ENCODE measurements around the gene CEP43.
A peak's percentile ranks its signal among the peaks of the same experiment; 100 is the strongest.

Gene CEP43

DNA sequence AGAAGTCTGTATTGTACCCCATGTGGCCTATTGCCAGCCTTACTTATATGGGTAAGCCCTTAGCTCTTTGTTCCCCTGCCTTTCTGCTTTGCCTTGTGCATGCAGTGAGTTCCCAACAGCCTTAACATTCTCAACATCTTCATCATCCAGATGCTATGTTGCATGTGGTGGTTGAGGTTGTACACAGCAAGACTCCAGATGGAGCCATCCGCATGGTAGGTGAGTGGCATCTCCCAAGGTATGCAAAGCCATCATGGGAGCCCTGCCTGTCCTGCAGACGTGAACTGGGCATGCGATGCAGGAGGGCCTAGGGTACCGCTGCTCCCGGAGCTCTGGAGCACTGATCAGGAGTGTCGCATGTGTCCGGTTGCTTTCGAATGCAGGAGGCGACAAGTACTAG lies 16.1 kb downstream of the CEP43 start:
- DNase-seq, result no peak

DNA sequence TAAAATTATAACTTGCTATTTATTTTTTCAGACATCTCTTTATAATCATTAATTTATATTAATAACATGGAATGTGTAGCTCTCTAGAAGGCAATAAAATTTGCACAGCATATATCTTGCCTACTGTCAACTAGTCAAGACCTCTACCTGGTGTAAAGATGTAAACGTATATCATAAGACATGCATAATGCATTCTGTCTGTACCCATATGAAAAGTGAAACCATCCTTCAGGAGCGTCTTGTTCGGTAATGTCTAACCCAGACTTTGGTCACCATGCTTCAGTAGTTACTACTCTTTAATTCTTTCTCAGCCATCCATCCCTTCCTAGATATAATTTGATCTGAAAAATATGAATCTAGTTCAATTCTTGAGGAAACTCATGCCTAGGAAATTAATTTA lies 21.0 kb downstream of the CEP43 start:
- DNase-seq, result no peak

DNA sequence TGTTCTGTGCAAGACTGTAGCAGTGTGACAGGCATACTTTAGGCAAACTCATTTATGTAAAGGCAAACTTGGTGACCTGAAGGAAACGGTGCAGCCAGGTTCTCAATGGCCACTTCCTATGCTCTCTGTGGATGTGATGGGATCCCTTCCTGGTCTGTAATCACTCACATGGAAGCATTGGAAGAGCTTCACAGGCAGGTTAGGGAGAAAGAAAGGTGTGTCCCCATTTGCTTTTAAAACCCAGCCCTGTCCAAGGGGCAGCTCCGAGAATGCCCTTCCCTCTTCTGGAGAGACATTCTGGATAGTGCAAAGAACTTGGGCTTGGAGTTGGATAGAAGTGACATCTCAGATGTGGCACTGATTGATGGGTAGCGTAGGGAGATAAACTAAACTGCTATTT lies 28.1 kb downstream of the CEP43 start:
- DNase-seq, result no peak

DNA sequence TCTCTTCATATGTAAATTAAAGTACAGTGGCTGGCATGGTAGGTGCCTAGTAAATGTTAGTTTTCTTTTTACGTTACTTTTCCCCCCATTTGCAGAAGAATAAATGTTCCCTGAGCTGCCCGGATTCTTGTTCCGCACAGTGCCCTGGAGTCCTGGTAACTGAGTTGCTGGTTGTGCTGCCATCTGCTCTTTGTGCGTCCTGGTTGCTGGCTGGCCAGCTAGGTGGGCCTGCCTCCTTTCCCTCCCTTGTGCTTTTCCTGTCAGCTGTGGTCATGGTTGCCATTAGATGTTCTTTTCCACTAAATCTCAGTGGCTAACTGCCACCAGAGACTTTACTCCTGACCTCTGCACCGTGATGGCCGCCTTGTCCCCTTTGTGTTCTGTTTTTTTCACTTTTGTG lies 28.6 kb downstream of the CEP43 start:
- DNase-seq, result no peak

DNA sequence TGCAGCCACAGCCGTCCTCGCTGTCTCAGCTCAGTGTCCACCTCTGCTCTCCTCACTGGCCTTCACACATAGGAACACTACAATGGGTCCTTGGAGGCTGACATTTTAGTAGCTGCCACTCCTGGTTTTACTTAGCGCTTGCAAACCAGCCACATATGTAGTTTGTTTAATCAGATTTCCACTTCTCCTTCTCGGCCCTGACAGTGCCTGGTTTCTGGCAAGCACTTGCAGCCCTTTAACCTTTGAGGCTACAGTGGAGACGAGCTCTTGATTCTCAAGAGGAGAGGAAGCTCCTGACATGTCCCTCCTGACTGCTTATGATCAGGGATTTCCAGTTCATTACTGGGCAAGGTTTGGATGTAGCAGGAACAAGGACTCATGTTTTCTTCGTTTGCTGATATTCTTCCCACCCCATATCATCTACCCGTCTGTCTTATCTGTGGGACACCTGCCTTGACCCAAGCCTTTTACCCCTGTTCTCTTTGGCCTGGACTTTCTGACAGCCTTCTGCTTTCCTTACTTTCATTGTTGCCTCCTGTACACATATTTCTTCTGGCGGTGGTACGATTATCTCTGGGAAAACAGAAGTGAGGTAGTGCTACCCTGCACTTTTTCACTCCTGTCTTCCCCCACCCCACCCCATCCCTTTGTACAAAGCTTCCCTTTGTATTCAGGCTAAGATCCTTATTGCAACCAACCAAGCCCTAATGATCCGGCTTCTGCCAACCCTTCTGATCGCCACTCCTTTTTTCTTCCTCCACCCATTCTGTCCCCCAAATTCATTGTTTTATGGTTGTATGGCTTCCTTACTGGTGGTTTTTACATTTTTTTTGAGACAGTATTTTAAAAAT lies 31.2 kb downstream of the CEP43 start:
- DNase-seq, result no peak

DNA sequence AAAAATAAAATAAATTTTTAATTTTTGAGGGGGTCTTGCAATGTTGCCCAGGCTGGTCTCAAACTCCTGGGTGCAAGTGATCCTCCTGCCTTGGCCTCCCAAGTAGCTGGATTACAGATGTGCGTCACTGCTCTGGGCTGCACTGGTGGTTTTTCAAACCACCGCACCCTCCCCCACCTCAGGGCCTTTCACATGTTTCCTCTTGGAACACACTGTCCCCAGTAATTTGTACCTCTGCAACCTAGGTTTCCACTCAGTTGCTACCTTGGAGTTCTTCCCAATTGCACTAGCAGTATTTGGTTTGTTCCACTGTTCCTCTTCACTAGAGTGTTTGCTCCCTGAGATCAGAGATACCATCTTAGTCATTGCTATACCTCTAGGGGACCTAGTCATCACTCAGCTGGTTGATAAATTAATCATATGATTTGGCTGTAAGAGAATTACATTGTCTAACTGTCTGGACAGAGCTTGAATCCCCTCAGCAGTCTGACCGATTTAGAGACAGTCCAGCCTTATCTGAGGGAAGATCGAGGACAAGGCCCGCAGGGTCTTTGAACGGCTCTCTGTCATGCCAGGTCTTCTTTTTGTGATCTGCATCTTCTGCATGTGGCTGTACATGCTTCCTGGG lies 32.0 kb downstream of the CEP43 start:
- peak; percentile 7 for DNase-seq

DNA sequence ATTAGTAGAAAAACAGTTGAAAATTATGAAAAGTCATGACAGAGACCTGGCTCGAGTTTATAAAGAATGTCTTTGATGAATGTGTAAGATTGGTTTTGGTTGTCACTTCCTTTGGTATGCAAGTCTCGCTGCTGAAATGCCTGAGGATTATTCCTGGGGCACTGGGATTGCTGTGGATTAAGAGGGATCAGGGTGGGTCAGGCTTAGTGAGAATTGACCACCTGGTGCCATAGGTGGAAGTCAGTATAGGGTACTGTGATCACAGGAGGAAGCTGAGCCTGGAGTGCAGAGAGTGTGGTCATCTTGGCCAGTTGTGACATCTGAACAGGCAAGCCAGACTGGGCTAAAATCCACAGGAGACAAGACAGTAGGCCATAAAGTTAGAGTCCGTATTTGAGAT lies 34.9 kb downstream of the CEP43 start:
- DNase-seq, result no peak

DNA sequence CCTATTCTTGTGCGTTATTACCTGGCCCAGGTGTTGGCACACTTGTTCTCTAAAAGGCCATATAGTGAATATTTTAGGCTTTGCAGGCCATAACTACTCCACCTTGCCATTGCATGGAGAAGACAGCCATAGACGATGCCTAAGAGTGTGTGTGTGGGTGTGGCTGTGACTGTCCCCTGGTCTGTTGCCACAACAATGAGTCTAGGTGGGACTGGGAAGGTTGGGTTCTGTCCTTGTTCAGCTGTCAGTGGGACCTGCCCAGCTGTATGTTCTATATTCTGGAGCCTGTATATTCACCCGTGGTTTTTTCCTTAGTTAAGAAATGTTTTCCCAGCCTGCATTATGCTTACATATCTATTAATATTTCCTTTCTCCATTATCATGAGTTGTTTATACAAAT lies 38.6 kb downstream of the CEP43 start:
- no peak for DNase-seq

DNA sequence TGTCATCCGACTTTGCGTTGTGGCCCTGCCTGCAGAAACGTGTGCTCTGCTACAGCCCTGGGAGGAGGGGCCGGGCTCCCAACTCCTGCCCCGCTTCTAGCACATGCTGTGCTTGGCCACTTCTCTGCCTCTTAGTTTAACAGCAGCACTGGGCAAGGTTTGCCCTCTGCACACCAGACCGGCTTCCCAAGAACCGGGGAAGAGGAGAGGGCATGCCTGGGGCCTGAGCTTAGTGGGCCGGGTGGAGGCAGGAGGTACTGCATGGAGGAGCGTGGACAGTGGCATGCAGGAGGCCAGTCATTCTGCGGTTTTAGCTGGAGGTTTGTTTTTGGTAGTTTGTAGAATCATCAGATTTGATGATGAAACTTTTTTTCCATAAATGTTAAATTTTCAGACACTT lies 45.5 kb downstream of the CEP43 start:
- no peak for DNase-seq

DNA sequence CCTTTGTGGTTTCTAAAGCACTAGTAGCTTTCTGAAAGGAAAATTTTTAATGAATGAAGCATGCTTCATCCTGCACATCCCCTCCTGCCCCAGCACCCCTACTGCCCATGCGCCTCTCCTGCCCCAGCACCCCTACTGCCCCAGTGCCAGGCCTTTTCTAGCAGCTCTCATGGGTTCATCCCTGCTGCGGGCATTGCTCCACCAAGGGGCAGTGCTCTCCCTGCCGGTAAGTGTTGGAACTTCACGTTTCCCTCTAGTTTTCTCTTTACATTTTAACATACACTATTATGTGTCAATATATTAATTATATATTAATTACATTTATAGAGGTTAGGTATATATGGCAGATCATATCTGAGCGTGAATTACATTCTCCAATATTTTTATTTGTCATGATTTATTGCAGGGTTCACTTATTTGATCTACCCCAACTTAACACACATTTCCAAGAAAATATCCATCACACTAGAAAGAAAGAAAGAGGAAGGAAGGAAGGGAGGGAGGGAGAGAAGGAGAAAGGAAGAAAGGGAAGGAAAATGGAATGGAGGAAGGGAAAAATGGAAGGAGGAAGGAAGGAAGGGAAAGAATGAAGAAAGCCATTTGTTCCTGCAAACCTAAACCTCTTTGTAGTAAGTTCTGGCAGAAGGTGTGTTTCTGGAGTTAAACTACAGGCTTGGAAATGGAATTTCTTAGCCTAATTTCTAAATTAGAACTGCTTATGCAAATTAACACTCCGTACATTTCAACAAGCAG lies 46.8 kb downstream of the CEP43 start:
- DNase-seq, result no peak

DNA sequence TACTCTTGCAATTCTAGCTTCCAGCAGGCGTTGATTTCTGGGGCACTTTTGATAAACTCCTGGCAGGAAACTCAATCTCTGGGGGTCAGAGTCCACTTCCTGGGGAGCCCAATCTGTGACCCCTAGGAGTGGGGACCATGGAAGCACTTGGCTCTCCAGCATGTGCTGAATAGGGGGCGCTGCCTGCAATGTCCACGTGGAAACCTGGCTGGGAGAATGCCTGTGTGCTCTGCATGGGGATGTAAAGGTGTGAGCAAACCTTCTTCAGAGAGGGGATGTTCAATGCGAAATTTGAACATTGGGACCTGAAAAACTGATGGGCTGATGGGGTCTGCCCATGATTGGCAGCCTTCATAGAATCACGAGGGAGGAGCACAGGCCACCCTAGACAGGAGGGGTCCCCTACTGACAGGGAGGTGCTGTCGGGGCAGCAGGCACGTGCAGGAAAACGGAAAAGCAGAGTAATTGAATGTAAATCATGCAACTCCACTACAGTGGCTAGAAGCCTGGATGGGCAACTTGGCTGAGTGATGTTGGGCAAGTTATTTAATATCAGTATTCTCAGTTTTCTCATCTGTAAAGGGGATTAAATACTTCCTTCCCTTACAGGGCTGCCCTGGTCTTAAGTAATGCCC lies 47.8 kb downstream of the CEP43 start:
- no peak for DNase-seq

DNA sequence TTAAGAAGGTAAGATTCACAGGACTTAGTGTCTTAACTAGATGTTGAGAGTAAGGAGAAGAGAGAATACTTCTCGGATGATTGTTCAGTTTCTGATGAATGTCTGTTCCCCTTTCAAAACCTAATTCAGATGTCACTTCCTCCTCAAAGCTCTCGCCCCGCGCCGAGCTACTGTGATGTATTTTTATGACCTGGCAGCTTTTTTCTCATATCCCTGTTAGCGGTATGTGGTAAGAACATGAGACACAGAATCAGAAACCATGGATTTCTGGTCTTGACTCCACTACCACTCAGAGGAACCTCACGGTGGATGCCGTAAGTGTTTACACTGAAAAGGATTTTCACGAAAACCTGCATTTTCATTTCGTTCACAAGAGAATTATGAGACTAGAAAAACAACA lies 48.4 kb downstream of the CEP43 start:
- DNase-seq, result peak; percentile 10
